ENCODE data around the gene FCN1.
"Not testable (repeated sequence)": the region's sequence is repeated elsewhere in the genome, so short reads cannot be mapped to it uniquely, and the experiment has no call there.

The FCN1 gene

DNA sequence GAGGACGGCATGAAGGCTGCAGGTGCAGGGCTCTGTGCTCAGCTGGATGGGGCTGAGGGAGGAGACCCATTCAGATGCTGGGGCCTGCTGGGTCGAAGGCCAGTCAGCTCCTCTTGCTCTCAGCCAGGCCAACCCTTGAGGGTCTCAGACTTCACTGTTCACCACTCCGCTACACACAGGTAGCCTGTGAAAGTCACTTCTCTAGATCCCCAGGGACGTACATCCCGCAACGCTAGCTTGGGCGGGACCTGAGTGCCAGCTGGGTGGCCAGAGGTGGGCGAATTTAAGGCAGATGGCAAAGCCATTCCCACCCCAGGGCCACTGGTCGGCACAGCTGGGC is 42.2 kb upstream of the FCN1 start:
- Histone ChIP-seq H3K4me1 (ENCODE audit: control insufficient read depth, insufficient read depth, low read length) (no peaks in the 10 kb centered on the region), H3K27me3 (ENCODE audit: control insufficient read depth, insufficient read depth, low read length) (no peaks in the 10 kb centered on the region), H3K36me3 (ENCODE audit: control insufficient read depth, insufficient read depth, low read length) (no peaks in the 10 kb centered on the region), H3K27ac (ENCODE audit: low read depth, low read length) (no peak overlapping the region), H3K4me3 (ENCODE audit: low read length) (no peak overlapping the region), H3K9ac (ENCODE audit: low read length) (no peak overlapping the region)

DNA sequence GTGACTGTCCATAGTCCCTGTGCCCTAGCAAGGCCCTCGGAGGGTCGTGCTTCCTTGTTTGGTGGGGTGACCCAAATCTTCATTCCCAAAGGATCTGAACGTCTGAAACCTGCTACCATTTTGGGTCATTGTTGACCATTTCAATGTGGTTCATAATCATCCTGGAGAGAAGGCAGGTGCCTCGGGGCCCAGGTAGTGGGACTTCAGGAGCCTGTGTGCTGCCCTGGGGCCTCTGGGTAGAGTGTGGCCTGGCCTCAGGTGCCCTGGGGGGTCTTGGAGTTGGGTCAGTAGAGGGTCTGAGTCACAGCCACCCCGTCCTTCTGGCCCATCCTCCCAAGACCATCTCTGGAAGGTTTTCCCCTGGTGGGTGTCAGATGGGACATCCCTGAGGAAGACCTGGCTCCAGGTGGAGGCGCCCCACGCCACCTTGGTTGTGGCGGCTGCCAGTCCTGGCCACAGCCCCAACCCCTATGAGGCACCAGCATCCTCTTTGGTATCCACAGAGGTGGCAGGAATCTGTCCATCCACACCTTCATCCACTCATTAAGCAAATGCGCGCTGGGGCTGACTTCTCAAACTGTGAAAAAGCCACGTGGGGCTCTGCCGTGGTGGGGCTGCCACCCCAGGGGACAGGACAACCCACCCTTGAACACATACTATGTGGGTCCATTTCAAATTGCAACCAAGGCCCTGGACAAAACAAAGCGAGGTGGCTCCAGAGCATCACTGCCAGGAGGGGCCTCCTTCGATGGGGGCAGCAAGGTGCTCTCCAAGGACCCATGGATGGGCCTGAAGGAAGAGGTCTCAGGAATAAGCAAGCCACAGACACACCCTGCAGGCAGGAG is 41.6 kb upstream of the FCN1 start:
- no peaks in the 10 kb centered on the region for H3K4me1 ChIP-seq (ENCODE audit: control insufficient read depth, insufficient read depth, low read length)
- no peak overlapping the region for H3K9ac ChIP-seq (ENCODE audit: low read length)
- H3K4me3 ChIP-seq (ENCODE audit: low read length), result no peak overlapping the region
- no peaks in the 10 kb centered on the region for H3K27me3 ChIP-seq (ENCODE audit: control insufficient read depth, insufficient read depth, low read length)
- no peaks in the 10 kb centered on the region for H3K36me3 ChIP-seq (ENCODE audit: control insufficient read depth, insufficient read depth, low read length)
- H3K27ac ChIP-seq (ENCODE audit: low read depth, low read length), result no peak overlapping the region

DNA sequence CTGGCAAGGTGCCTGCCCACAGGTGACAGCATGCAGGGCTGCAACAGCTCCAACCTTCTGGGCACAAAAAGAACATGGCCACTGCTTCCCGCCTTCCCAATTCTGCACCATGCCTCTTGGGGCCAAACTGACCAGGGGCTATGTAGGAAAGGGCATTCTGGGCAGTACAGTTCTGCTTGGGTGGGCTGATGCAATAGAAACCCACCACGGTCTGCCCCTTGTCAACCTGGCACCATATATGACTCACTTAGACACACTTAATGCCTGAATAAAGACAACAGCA is 40.2 kb upstream of the FCN1 start:
- no peaks in the 10 kb centered on the region for H3K27me3 ChIP-seq (ENCODE audit: control insufficient read depth, insufficient read depth, low read length)
- H3K4me3 ChIP-seq (ENCODE audit: low read length), result no peak overlapping the region
- no peaks in the 10 kb centered on the region for H3K4me1 ChIP-seq (ENCODE audit: control insufficient read depth, insufficient read depth, low read length)
- H3K36me3 ChIP-seq (ENCODE audit: control insufficient read depth, insufficient read depth, low read length), result no peaks in the 10 kb centered on the region
- no peak overlapping the region for H3K9ac ChIP-seq (ENCODE audit: low read length)
- H3K27ac ChIP-seq (ENCODE audit: low read depth, low read length), result no peak overlapping the region

DNA sequence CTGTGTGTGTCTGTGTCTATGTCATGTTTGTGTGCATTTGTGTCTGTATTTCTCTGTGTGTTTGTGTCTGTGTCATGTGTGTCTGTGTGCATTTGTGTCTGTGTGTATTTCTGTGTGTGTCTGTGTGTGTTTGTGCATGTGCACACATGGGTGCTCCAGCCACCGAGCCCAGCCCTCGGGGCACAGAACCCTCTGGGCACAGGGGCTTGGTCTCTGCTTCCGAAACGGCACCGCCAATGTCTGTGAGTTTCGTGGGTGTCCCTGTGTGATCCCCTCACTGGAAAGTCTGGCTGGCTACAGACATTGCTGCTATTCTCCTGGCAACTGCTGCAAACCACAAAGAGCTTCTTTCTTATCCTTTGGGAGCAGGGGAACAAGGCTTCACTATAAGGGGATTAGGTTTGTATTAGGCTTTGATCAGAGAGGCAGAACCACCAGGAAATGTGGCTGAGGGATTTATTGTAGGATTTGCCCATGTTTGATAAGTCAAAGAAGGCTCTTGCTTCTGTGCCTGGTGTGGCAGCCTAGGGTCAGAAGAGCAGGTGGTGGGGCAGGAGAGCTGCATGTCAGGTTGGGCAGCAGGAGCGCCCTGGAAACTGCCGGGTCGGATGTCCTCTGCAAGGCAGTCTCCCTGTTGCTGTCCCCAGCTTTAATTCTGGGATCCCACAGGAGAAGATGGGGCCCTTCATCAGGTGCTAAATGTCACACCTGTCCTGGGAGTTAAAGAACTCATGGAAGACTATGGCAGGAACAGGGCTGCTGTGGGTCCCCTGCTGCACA is 39.6 kb upstream of the FCN1 start:
- no peak overlapping the region for H3K9ac ChIP-seq (ENCODE audit: low read length)
- no peak overlapping the region for H3K4me3 ChIP-seq (ENCODE audit: low read length)
- H3K36me3 ChIP-seq (ENCODE audit: control insufficient read depth, insufficient read depth, low read length), result no peaks in the 10 kb centered on the region
- no peaks in the 10 kb centered on the region for H3K4me1 ChIP-seq (ENCODE audit: control insufficient read depth, insufficient read depth, low read length)
- H3K27ac ChIP-seq (ENCODE audit: low read depth, low read length), result no peak overlapping the region
- no peaks in the 10 kb centered on the region for H3K27me3 ChIP-seq (ENCODE audit: control insufficient read depth, insufficient read depth, low read length)

DNA sequence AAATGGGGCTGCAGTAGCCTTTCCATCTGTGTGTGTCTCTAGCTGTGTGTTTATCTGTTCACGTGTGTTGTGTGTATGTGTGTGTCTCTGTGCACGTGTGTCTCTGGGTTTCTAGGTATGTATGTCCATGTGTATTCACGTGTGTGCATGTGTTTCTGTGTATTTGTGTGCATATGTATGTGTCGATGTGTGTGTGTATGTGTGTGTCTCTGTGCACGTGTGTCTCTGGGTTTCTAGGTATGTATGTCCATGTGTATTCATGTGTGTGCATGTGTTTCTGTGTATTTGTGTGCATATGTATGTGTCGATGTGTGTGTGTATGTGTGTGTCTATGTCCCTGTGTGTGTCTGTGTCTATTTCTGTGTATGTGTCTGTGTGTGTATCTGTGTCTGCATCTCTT is 38.7 kb upstream of the FCN1 start:
- H3K36me3 ChIP-seq (ENCODE audit: control insufficient read depth, insufficient read depth, low read length); H3K27ac ChIP-seq (ENCODE audit: low read depth, low read length); H3K9ac ChIP-seq (ENCODE audit: low read length); H3K27me3 ChIP-seq (ENCODE audit: control insufficient read depth, insufficient read depth, low read length); H3K4me1 ChIP-seq (ENCODE audit: control insufficient read depth, insufficient read depth, low read length); H3K4me3 ChIP-seq (ENCODE audit: low read length): not testable (repeated sequence)

DNA sequence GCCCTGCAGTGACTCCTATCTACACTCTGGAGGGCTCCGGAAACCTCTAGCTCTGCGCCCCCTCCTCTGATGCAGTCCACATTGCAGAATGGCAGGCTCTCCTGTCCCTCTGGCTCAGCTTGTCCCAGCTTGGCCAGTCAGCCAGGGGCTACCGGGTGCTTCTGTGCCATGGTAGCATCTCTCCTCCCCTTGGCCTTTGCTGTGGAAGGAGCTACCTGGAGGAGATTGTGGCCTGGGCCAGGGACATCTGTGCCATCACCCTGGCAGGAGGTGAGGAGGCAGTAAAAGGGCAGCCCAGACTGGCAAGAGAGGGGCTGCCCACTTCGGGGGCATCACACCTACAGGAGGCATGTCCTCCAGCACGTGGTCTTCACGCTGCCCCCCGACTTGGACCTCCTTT is 38.1 kb upstream of the FCN1 start:
- no peak overlapping the region for H3K9ac ChIP-seq (ENCODE audit: low read length)
- no peaks in the 10 kb centered on the region for H3K4me1 ChIP-seq (ENCODE audit: control insufficient read depth, insufficient read depth, low read length)
- H3K4me3 ChIP-seq (ENCODE audit: low read length), result no peak overlapping the region
- no peak overlapping the region for H3K27ac ChIP-seq (ENCODE audit: low read depth, low read length)
- no peaks in the 10 kb centered on the region for H3K36me3 ChIP-seq (ENCODE audit: control insufficient read depth, insufficient read depth, low read length)
- no peaks in the 10 kb centered on the region for H3K27me3 ChIP-seq (ENCODE audit: control insufficient read depth, insufficient read depth, low read length)

DNA sequence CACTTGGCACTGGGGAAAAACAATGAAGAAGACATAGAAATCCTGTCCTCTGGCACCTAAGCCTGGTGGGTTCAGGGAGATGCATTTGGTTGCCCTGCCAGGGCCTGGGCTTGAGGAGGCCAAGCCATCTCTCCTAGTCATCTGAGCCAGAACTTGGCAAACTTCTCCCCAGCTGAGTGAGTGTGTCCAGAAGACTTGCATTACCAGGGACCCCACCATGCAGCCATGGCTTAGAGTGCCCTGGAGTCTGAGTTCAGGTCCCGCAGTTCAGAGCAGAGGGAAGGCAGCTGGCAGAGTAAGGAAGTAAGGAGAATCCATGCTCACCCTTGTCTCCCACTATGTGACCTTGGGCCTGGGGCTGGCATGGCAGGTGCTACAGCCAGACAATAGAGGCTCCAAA is 37.4 kb upstream of the FCN1 start:
- no peak overlapping the region for H3K9ac ChIP-seq (ENCODE audit: low read length)
- no peaks in the 10 kb centered on the region for H3K36me3 ChIP-seq (ENCODE audit: control insufficient read depth, insufficient read depth, low read length)
- H3K27me3 ChIP-seq (ENCODE audit: control insufficient read depth, insufficient read depth, low read length), result no peaks in the 10 kb centered on the region
- H3K27ac ChIP-seq (ENCODE audit: low read depth, low read length), result no peak overlapping the region
- no peak overlapping the region for H3K4me3 ChIP-seq (ENCODE audit: low read length)
- no peaks in the 10 kb centered on the region for H3K4me1 ChIP-seq (ENCODE audit: control insufficient read depth, insufficient read depth, low read length)

DNA sequence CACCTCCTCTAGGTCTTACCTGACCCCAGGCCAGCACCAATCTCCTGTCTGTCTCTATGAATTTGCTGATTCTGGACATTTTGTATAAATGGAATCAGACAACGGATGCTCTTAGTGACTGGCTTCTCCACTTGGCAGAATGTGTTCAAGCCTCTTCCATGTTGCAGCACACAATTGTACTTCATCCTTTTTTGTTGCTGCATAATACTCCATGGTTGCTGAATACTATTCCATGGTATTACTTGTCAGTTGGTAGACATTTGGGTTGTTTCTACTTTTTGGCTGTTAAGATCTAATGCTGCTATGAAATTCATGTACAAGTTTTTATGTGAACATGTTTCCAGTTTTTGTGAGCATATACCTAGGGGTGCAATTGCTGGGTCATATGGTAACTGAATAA is 34.3 kb upstream of the FCN1 start:
- Histone ChIP-seq H3K4me3 (ENCODE audit: low read length) (no peak overlapping the region), H3K36me3 (ENCODE audit: control insufficient read depth, insufficient read depth, low read length) (no peaks in the 10 kb centered on the region)

DNA sequence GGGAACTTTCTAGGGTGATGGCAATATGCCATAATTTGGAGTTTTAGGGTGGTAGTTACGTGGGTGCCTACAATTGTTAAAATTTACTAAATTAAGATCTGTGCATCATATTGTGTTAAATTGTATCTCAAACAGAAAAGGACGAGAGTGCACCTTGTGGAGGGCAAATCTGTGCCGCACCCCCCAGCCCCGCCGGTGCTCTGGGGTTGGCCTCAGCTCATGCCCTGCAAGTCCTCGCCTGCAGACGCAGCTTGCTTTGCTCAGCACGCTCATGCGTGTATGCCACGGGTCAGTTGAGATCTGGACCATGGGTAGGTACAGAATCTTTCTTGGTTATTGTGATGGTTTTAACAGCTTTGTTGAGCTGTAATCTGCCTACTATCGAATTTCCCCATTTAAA is 33.7 kb upstream of the FCN1 start:
- H3K9ac ChIP-seq (ENCODE audit: low read length), result no peak overlapping the region
- H3K36me3 ChIP-seq (ENCODE audit: control insufficient read depth, insufficient read depth, low read length), result no peaks in the 10 kb centered on the region
- H3K4me3 ChIP-seq (ENCODE audit: low read length), result no peak overlapping the region
- H3K27me3 ChIP-seq (ENCODE audit: control insufficient read depth, insufficient read depth, low read length), result no peaks in the 10 kb centered on the region
- no peaks in the 10 kb centered on the region for H3K4me1 ChIP-seq (ENCODE audit: control insufficient read depth, insufficient read depth, low read length)
- no peak overlapping the region for H3K27ac ChIP-seq (ENCODE audit: low read depth, low read length)

More for the DNA sequence above, 34.3 kb upstream of the FCN1 start:
- Histone ChIP-seq H3K27me3 (ENCODE audit: control insufficient read depth, insufficient read depth, low read length) (no peaks in the 10 kb centered on the region), H3K27ac (ENCODE audit: low read depth, low read length) (no peak overlapping the region), H3K4me1 (ENCODE audit: control insufficient read depth, insufficient read depth, low read length) (no peaks in the 10 kb centered on the region), H3K9ac (ENCODE audit: low read length) (no peak overlapping the region)

DNA sequence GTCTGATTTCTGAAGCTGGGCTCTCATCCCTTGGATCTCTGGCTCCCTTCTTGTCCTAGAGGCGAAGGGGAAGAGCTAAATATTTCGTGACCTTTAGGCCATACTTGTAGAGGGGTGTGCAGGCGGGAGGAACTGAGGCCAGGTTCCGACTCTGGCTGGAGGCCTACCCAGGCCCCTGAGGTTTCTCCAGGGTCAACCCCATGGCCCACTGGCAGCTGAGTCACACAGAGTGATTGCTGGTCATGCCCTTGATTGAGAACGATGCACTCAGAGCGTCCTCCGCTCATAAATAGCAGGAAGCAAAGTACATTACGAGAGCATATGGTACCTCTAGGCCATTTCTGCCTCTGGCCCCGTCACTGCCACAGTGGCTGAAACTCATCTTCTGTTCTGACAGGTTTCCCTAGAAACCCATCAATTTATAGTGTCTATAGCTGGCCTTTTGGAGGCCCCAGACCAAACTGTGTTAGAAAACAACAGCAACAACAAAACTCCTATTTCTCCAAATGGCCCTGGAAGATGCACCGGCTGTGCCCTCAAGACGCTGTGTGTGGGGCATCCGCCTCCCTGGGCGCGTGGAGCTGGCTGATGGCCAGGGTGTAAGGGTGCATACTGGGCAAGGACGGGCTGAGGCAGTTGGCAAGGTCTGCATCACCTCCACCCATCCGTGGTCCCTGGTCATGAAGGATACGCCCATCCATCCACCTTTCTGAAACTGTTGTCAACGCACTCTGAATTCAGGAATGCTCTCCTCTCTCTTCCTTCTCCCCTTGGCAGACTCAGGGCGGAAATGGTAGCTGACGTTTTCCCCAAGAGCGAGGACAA is 32.9 kb upstream of the FCN1 start:
- H3K4me3 ChIP-seq (ENCODE audit: low read length), result no peak overlapping the region
- H3K36me3 ChIP-seq (ENCODE audit: control insufficient read depth, insufficient read depth, low read length), result no peaks in the 10 kb centered on the region
- H3K27me3 ChIP-seq (ENCODE audit: control insufficient read depth, insufficient read depth, low read length), result no peaks in the 10 kb centered on the region
- H3K9ac ChIP-seq (ENCODE audit: low read length), result no peak overlapping the region
- H3K27ac ChIP-seq (ENCODE audit: low read depth, low read length), result no peak overlapping the region
- H3K4me1 ChIP-seq (ENCODE audit: control insufficient read depth, insufficient read depth, low read length), result no peaks in the 10 kb centered on the region

DNA sequence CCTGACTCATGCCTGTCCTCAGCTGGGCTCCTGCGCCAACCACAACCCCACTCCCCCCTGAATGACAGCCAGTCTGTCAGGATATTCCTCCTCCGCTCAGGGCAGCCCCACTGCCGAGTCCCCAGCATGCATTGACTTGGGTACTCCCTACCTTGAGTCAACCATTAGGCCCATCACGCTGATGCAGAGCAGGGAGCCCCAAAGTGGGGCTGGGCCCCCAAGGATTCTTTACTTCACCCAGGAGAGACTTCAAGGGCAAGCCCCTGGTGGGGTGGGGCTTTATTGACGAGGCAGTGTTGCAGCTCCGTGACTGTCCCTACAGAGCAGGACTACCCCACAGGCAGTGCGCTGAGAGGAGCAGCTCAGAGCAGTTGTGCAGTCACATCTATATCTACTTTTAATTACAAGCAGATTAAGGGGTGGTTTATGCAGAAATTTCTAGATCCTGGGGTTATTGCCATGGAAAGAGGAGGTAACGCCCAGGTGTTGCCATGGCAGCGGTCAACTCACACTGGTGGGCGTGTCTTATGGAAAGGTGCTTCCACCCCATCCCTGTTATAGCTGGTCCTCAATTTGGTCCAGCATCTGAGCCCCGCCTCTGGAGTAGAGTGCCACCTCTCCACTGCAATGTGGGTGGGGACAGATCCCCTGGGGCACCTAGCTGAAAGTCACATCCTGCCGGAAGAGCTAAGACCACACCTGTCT is 32.1 kb upstream of the FCN1 start:
- H3K4me3 ChIP-seq (ENCODE audit: low read length), result no peak overlapping the region
- H3K4me1 ChIP-seq (ENCODE audit: control insufficient read depth, insufficient read depth, low read length), result no peaks in the 10 kb centered on the region
- no peaks in the 10 kb centered on the region for H3K27me3 ChIP-seq (ENCODE audit: control insufficient read depth, insufficient read depth, low read length)
- H3K36me3 ChIP-seq (ENCODE audit: control insufficient read depth, insufficient read depth, low read length), result no peaks in the 10 kb centered on the region
- no peak overlapping the region for H3K9ac ChIP-seq (ENCODE audit: low read length)
- no peak overlapping the region for H3K27ac ChIP-seq (ENCODE audit: low read depth, low read length)

DNA sequence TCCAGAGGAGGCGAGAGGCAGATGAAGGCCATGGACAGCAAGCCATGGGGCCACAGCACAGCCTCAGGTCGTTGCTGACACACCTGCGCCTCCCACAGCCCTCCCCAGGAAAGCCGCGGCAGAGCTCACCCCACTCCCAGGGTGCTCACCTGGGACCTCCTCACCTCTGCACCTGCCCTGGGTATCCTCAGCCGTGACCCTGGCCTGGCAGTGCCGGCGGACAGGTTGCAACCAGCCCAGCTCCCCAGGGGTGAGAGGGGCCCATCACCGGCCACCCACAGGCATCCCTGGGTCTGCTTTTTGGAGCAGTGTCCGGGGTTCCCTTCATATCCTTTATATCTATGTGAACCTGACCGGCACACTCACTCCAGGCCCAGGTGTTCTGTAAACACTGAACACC is 30.4 kb upstream of the FCN1 start:
- H3K27ac ChIP-seq (ENCODE audit: low read depth, low read length), result no peak overlapping the region
- H3K36me3 ChIP-seq (ENCODE audit: control insufficient read depth, insufficient read depth, low read length), result no peaks in the 10 kb centered on the region
- H3K4me1 ChIP-seq (ENCODE audit: control insufficient read depth, insufficient read depth, low read length), result no peaks in the 10 kb centered on the region

More for the DNA sequence above, 30.4 kb upstream of the FCN1 start:
- H3K9ac ChIP-seq (ENCODE audit: low read length), result no peak overlapping the region
- H3K27me3 ChIP-seq (ENCODE audit: control insufficient read depth, insufficient read depth, low read length), result peaks cover 5% of the 10 kb centered on the region
- H3K4me3 ChIP-seq (ENCODE audit: low read length), result no peak overlapping the region
